ENCODE data around the gene GTF3A.

GTF3A gene

GRCh38 chr13:27404680-27405079 is 19.7 kb upstream of the GTF3A start:
- no peak for DNase-seq (ENCODE audit: low read depth in 1 of 2, low spot score in 1 of 2)

DNA sequence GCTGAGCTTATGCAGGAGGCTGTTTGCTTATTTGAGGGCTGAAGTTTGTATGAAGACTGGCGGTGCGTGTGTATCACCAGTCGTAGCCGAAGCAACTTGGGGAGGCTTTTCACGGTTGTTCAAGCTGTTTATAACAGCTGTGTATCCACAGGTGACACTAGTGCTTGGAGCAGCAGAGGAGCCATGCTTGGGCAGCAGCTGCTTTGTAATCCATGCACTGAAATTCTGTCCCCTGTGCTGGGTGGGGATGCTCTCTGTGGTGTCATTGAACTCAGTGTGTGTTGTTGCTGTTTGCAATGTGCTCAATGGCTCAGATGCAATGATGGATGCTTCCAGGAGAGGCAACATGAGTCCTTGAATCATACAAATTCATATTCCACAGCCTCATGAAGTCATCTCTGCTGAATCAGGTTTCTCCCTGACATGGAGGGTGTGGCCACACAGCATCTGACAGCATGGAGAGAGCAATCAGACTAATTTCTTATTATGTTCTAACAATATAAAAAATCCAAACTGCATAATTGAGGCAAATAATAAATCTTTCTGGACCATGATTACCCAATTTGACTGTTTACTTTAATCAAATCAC is 18.8 kb upstream of the GTF3A start:
- no peak for DNase-seq (ENCODE audit: low read depth in 1 of 2, low spot score in 1 of 2)

DNA sequence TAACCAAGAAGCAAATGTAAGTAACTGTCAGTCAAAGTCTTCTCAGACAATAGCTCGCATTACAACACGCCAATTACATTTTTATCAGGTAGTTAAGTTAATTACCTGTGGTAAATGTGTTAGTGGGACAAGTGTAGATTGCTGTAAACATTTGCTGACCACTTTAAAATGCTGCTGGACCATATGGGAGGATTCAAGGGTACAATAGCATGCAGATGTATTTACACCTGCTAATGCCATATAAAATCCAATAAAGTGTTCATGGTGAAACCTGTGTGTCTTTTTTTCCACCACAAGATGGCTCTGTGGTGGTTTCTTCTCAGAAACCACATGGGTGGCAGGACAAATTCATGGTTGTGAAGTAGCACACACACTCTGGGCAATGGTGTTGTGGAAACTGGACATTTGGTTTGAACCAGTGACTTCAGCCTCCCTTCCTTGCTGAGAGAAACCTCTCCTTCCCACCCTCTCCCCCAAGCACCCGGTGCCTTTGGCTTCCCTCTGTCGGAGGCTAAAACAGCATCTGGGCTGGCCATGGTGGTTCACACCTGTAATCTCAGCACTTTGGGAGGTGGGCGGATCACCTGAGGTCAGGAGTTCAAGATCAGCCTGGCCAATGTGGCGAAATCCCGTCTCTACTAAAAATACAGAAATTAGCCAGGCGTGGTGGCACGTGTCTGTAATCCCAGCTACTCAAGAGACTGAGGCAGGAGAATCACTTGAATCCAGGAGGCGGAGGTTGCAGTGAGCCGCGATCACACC is 18.1 kb upstream of the GTF3A start:
- peak in 1 of 2 donors; percentile 16 for DNase-seq (ENCODE audit: low read depth in 1 of 2, low spot score in 1 of 2)

DNA sequence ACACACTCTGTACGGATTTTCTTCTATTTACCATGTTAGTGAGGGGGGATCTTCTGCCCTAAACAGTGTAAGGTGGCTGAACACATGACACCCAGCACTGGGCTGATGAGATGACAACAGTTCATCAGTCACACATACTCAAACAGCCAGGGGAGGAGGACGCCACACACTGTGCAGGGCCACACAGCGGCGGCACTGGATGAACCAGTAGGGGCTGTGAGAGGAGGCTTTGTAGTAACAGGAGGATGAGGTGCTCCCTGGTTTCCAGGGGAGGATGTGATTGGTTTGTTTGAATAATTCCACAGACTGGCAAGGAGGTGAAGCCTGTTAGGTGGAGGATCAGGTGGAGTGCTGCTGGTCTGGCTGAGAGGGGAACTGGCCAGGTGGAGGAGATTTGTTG is 16.3 kb upstream of the GTF3A start:
- no peak for DNase-seq (ENCODE audit: low read depth in 1 of 2, low spot score in 1 of 2)

- no peak for DNase-seq (ENCODE audit: low read depth in 1 of 2, low spot score in 1 of 2)
These were observed 15.4 kb upstream of the GTF3A start for GRCh38 chr13:27409013-27409412.

DNA sequence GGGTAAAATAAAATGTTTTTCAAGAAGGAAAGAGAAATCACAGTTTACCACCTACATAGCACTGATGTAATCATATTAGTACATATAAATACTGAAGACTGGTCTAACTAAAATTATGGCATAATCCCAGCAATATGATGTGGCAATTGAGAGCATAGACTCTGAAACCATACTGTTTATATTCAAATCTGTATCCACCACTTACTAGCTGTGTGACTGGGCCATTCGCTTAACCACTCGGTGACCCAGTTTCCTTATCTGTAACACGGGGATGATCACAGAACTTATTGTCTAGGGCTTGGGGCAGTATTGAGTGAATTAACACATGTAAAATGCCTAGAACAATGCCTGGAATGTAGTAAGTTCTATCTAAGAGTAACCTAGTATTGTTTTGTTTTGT is 13.1 kb upstream of the GTF3A start:
- DNase-seq (ENCODE audit: low read depth in 1 of 2, low spot score in 1 of 2), result no peak

DNA sequence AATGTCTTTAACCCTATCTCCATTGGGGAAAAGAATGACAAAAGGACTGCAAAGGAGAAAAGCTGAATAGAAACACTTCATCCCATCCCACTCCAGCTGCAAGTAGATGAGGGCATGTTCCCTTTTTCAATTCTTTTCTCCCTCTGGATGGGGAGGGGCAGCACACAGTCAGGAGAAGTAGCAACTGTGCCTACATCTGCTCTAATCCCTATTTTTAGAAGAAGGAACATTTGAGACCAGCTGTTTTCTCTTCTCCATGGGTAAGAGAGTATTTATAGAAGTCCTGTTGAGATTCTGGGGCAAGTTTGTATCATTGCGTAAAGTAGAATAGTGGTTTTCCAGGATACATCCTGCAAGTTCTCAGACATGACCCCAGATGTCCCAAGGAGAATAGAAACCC is 9.3 kb upstream of the GTF3A start:
- no peak for DNase-seq (ENCODE audit: low read depth in 1 of 2, low spot score in 1 of 2)

DNA sequence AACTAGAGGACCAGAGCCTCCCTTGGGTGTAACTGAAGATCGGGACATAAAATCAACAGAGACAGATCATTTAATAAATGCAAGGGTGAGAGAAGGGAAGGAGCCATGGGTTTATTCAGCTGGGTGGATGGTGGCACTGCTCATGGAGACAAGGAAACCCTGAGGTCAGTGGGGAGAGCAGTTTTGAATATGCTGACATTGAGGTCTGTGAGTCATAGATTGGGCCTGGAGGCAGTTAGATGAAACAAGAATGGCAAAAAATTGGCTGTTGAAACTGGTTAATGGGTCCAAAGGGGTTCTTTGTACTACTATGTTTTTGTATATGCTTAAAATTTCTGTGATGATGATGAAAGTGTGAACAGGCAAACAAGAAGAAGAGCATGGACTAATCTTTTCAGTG is 5.1 kb upstream of the GTF3A start:
- no peak for DNase-seq (ENCODE audit: low read depth in 1 of 2, low spot score in 1 of 2)

DNA sequence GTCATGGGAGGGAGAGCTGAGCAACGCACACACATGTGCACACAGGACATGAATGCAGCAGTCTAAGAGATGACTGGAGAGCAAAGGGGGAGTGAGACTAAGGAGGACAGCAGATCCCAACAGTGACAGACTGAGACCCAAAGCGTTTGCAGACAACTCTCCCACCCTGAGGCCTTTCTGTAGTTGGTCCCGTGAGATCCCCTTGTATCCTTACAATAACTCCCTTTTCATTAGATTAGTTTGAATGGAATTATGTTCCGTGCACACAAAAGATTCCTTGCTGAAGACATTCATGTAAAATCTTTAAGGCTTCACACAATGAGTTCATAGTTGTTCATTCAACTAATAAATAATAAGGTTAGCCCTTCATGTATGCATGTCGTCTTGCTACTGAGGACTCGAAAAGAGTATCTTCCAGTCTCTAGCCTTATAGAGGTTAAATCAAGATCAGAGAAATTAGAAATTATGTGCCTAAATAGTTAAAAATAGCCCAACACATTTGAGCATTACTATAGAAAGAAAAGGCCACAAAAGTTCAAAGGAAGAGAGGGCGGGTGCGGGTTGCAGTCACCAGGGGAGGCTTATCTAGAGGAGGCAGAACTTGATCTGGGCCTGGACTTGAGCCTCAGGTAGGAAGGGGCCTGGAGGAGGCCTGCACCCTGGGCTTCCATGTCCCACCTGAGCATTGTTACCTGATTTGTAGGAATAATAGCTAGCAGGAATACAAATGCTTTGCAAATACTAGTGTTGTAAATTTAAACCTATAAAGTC is 3.1 kb upstream of the GTF3A start:
- DNase-seq (ENCODE audit: low read depth in 1 of 2, low spot score in 1 of 2), result no peak

- no peak for DNase-seq (ENCODE audit: low read depth in 1 of 2, low spot score in 1 of 2)
These were observed 1.1 kb upstream of the GTF3A start for GRCh38 chr13:27423333-27423732.

- DNase-seq (ENCODE audit: low read depth in 1 of 2, low spot score in 1 of 2), result no peak
These were observed 919 bp downstream of the GTF3A start for GRCh38 chr13:27425158-27425917.

GRCh38 chr13:27425918-27426630 is 1.7 kb downstream of the GTF3A start:
- DNase-seq (ENCODE audit: low read depth in 1 of 2, low spot score in 1 of 2), result peak; percentile 60 to 61

DNA sequence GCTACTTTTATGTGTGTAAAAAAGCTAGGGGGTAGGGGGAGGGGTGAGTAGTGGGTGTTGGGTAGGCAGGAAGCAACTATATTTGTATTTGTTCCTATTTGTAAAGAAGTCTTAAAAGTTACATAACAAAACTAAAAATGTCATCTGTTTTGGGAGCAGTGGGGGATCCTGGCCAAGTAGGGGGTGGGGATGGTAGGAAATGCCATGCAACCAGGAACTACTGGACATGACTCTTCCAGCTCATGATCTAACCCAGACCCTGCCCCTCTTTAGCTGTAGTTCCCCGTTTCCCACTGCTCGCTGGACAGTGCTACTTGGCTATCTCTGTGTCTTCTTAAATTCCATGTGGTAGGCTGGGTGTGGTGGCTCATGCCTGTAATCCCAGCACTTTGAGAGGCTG is 3.2 kb downstream of the GTF3A start:
- no peak for DNase-seq (ENCODE audit: low read depth in 1 of 2, low spot score in 1 of 2)

DNA sequence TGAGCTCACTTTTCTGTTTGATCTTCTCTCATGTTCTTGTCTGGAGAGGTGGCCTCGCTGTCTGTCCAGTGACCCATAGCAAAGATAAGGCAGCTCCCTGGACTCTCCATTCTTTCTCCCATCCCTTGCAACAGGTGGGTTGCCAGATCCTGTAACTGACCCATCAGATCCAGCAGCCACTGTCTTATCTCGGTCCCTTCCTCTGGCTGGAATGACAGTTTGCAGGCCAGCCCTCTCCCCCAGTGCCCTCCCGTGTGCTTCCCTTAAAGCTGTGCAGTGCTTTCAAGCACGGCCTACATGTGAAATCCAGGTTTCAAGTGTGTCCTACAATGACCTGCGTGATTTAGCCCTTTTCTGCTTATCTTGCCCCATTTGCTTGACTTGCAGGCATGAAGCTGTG is 3.7 kb downstream of the GTF3A start:
- DNase-seq (ENCODE audit: low read depth in 1 of 2, low spot score in 1 of 2), result no peak

- no peak for DNase-seq (ENCODE audit: low read depth in 1 of 2, low spot score in 1 of 2)
These were observed 7.8 kb downstream of the GTF3A start for GRCh38 chr13:27432180-27432579.

- DNase-seq (ENCODE audit: low read depth in 1 of 2, low spot score in 1 of 2), result no peak
These were observed 8.3 kb downstream of the GTF3A start for GRCh38 chr13:27432611-27433210.

- no peak for DNase-seq (ENCODE audit: low read depth in 1 of 2, low spot score in 1 of 2)
These were observed 12.7 kb downstream of the GTF3A start for GRCh38 chr13:27437126-27437525.

DNA sequence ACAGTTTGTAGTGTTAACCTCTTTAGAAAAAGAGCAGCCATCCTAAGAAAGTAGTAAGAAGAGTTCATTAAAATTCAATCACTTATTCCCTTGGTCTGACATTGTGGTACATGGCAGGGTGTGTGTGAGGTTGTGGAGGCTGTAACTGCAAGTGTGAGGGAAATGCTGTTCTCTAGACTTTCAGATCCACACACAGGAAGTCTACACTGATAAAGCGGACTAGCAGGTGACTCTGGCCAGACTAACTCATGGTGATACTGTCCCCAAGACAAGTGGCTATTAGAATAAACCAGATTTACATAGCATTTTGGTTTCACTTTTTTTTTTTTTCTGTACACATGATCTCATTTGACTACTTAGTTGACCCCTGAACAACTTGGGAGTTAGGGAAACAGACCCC is 16.0 kb downstream of the GTF3A start:
- DNase-seq (ENCODE audit: low read depth in 1 of 2, low spot score in 1 of 2), result no peak

- DNase-seq (ENCODE audit: low read depth in 1 of 2, low spot score in 1 of 2), result no peak
These were observed 17.7 kb downstream of the GTF3A start for GRCh38 chr13:27442071-27442647.

DNA sequence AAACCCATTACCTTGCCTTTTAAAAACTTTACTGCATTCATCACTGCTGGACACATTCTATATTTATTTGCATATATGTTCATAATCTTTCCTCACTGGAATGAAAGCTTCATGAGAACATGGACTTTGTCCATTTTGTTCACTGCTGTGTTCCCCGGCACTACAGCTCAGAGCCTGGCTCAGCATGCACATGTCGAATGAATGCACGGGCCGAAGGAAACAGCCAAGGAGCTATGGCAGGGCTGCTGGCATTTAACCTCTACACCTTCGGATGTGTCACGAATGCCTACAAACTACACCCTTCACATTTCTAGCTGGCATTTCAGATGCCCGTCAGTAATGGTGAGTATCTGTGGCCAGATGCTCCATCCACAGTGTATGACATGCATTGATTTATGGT is 18.4 kb downstream of the GTF3A start:
- no peak for DNase-seq (ENCODE audit: low read depth in 1 of 2, low spot score in 1 of 2)

All from activated T-helper 1 cell treated with anti-CD3 and anti-CD28 coated beads, Interleukin-2, amount 50 U/mL, for 16 hours (primary cell).